Esophagus squamous epithelium (tissue), 4 donors: Measurements from ENCODE around the gene LTBP2.
A peak's percentile ranks its signal among the peaks of the same experiment; 100 is the strongest.

Source experiments
- POLR2A ChIP-seq, 4 donors: fragments of 450-650 bp; IDR thresholded peaks; one replicate each; pipeline ENCODE4 v1.6.1; 2017; ENCODE audit warnings: antibody characterized with exemption in 4 of 4, mild to moderate bottlenecking in 4 of 4, moderate library complexity in 3 of 4
- TF ChIP-seq, protein P1 (sequence below), 6 experiments: fragments of 450-650 bp in 4 of 6; fragments of 200-600 bp in 2 of 6; sonication (generic) in 2 of 6; IDR thresholded peaks; one replicate each; pipeline ENCODE4 v1.5.1; 2016 to 2019; ENCODE audit warnings: antibody characterized with exemption in 6 of 6, mild to moderate bottlenecking in 4 of 6, moderate library complexity in 4 of 6

DNA sequence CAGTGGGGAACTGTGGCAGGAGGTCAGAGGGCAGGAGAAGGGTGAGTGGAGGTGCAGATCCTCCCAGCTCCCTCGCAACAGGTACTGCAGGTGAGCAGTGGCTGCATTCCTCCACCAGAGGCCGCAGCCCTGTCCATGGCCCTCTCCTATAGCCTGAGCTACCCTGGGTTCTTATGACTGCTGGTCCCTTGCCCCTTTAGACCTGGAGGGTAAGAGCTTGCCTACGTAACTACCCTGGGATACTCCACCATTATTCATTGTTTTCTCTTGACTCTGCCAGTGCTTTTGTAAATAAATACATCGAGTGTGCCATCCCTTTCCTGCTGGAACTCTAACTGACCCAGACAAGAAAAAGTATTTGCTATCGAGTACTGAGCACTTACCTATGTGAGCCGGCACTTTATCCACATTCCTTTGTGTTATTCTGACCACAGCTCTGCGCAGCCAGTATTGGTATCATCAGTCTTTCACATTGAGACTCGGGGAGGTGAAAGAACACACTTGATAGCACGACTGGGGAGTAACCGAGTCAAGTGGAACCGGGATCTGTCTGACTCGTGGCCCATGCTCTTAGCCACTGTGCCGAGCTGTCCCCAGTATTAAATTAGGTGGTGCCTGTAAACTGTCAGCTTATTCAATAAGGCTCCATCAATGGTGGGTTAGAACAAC is 38.5 kb downstream of the LTBP2 start:
- TF ChIP-seq, protein P1, sequence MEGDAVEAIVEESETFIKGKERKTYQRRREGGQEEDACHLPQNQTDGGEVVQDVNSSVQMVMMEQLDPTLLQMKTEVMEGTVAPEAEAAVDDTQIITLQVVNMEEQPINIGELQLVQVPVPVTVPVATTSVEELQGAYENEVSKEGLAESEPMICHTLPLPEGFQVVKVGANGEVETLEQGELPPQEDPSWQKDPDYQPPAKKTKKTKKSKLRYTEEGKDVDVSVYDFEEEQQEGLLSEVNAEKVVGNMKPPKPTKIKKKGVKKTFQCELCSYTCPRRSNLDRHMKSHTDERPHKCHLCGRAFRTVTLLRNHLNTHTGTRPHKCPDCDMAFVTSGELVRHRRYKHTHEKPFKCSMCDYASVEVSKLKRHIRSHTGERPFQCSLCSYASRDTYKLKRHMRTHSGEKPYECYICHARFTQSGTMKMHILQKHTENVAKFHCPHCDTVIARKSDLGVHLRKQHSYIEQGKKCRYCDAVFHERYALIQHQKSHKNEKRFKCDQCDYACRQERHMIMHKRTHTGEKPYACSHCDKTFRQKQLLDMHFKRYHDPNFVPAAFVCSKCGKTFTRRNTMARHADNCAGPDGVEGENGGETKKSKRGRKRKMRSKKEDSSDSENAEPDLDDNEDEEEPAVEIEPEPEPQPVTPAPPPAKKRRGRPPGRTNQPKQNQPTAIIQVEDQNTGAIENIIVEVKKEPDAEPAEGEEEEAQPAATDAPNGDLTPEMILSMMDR (IDR thresholded peaks at IDR 0.05), result peak in 4 of 6 experiments; percentile 24 to 45 (median 38)
- TF ChIP-seq POLR2A (IDR thresholded peaks at IDR 0.05), result no peak
